ENCODE results near the gene USE1. TPM values are rescaled to one million over a fixed set of nuclear protein-coding genes. Genes with fewer than 3 reads are reported as not detected.

The USE1 gene, protein sequence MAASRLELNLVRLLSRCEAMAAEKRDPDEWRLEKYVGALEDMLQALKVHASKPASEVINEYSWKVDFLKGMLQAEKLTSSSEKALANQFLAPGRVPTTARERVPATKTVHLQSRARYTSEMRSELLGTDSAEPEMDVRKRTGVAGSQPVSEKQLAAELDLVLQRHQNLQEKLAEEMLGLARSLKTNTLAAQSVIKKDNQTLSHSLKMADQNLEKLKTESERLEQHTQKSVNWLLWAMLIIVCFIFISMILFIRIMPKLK
- 27.5 TPM for total RNA-seq (2021; ENCODE audit: unreplicated experiment)
- polyA plus RNA-seq (2012) = 34.7 and 34.8 TPM in 2 replicates
- percentile 67 among the genes with signal in this experiment for Bru-seq, nascent RNA
- BruChase-seq, experiment 1, labeled RNA remaining after a 6-hour chase = percentile 58 among the genes with signal in this experiment
- BruChase-seq, experiment 2, labeled RNA remaining after a 2-hour chase = percentile 56 among the genes with signal in this experiment
- long read RNA-seq, partial matches to known transcripts = 4 of 12 reads
- long read RNA-seq, other reads (novel, unspliced or antisense) = 7 of 12 reads

DNA sequence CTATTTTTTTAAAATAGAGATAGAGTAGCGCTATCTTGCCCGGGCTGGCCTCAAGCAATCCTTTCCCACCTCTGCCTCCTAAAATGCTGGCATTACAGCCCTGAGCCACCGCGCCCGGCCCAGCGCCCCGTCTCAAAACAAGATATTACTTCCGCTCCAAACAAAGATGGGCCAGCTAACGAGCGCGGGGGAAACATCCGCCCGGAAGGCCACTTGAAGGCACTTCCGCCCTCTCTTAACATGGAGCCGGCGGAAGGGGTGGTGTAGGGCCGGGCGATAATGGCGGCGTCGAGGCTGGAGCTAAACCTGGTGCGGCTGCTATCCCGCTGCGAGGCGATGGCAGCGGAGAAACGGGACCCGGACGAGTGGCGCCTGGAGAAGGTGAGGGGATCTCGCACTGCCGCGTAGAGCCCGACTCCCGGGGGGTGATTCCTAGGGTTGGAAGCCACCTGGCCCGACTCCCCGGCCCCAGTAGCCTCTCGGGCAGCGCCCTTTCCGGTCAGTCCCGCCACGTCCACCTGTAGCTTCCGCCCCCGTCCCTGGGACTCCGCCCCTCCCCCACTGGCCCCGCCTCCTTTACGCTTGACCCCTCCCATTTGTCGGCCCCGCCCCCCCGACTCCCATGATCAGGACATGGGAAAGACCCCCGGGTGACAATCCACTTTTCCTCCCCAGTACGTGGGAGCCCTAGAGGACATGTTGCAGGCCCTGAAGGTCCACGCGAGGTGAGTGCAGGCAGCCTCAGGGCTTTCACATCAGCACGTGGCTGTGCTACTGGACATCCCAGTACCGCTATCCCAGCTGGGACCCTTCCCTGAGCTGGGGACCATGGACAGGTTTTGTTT is at the start of gene USE1:
USE1 (plus strand) TSS at position 231 of the 845 bp plus-strand sequence; CDS start at position 280, 49 bp downstream.
- ChIA-PET CTCF (interaction anchor here (1.2 kb wide), 1 partner anchor 94 kb away, joined by 3 read pairs; the partner anchor contains the start of gene DDA1), POLR2A (interaction anchor here (0.6 to 1.9 kb wide), 10 partner anchors 8 to 107 kb away, joined by 3 to 24 read pairs (median 4); partner anchors contain the start of genes BABAM1, DDA1, OCEL1 and USHBP1), RAD21 (ENCODE audit: low non-redundant PET in 1 of 2, low total read pairs in 2 of 2, uncharacterized antibody in 2 of 2, unreplicated experiment in 2 of 2) (interaction anchor here in 1 of 2 experiments (0.6 to 1.1 kb wide), 2 partner anchors 71 to 94 kb away, joined by 3 to 5 read pairs; partner anchors contain the start of gene DDA1)
- no peak within 1 kb of the TSS for H2AFZ ChIP-seq (ENCODE audit: low read depth, low read length, poor library complexity, severe bottlenecking)
- no peaks in the 10 kb centered on the region for H4K20me1 ChIP-seq (ENCODE audit: insufficient read depth)
- intact Hi-C loops (cut with micrococcal nuclease) = no loop called here
- H3K27me3 ChIP-seq (ENCODE audit: insufficient read depth, low read length) = no peaks in the 10 kb centered on the region
- DNase-seq (ENCODE audit: low read depth, low spot score) (peak; percentile 84), ATAC-seq (peak; percentile 89)
- no TSS peak for BruUV-seq (replicated peaks)
- H3K9me2 ChIP-seq (ENCODE audit: insufficient read depth) = no peaks in the 10 kb centered on the region
- H3K9me3 ChIP-seq (ENCODE audit: control insufficient read depth in 1 of 2, insufficient read depth in 1 of 2, low read depth in 1 of 2, low read length in 2 of 2) = no peaks in the 10 kb centered on the region
- H3K4me1 ChIP-seq (ENCODE audit: control insufficient read depth in 1 of 2, insufficient read depth in 2 of 2, low read length in 2 of 2) = peaks cover 9 to 30% of the 10 kb centered on the region in 2 experiments
- peak within 1 kb of the TSS; percentile 94 for H3K4me2 ChIP-seq (ENCODE audit: low read length)
- H3K36me3 ChIP-seq (ENCODE audit: control insufficient read depth in 1 of 2, insufficient read depth in 2 of 2, low read length in 2 of 2) = peaks cover 4 to 5% of the 10 kb centered on the region in 2 experiments; a peak in 2 of 4 replicates
- peak within 1 kb of the TSS; percentile 89 for H3K27ac ChIP-seq (ENCODE audit: low read depth, low read length)
- H3K9ac ChIP-seq (ENCODE audit: low read length) = peak within 1 kb of the TSS; percentile 80
- H3K4me3 ChIP-seq (replicated peaks in 1 of 2; ENCODE audit: low read depth in 1 of 2, low read length in 2 of 2) = peak within 1 kb of the TSS; percentile 57 to 70
- peaks cover 7% of the 10 kb centered on the region; the same call in 1 of the 2 replicates for H3K79me2 ChIP-seq (ENCODE audit: insufficient read depth, low read length)
- TF ChIP-seq, protein P1, sequence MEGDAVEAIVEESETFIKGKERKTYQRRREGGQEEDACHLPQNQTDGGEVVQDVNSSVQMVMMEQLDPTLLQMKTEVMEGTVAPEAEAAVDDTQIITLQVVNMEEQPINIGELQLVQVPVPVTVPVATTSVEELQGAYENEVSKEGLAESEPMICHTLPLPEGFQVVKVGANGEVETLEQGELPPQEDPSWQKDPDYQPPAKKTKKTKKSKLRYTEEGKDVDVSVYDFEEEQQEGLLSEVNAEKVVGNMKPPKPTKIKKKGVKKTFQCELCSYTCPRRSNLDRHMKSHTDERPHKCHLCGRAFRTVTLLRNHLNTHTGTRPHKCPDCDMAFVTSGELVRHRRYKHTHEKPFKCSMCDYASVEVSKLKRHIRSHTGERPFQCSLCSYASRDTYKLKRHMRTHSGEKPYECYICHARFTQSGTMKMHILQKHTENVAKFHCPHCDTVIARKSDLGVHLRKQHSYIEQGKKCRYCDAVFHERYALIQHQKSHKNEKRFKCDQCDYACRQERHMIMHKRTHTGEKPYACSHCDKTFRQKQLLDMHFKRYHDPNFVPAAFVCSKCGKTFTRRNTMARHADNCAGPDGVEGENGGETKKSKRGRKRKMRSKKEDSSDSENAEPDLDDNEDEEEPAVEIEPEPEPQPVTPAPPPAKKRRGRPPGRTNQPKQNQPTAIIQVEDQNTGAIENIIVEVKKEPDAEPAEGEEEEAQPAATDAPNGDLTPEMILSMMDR (IDR thresholded peaks at IDR 0.05 in 2 of 3, conservative IDR thresholded peaks at IDR 0.05 in 1 of 3; ENCODE audit: borderline replicate concordance in 1 of 3, insufficient read depth in 1 of 3, low read depth in 2 of 3, low read length in 2 of 3) = no peak
- TF ChIP-seq TCF7L2 (IDR thresholded peaks at IDR 0.05; ENCODE audit: borderline replicate concordance, extremely low read depth, insufficient read depth, insufficient read length) (peak; percentile 84), RAD21 (IDR thresholded peaks at IDR 0.05; ENCODE audit: low read depth) (no peak), YY1 (IDR thresholded peaks at IDR 0.05; ENCODE audit: extremely low read depth, insufficient replicate concordance, low read depth, low read length) (peak; percentile 98), FOSL1 (IDR thresholded peaks at IDR 0.05; ENCODE audit: low read depth) (no peak), EGR1 (IDR thresholded peaks at IDR 0.05; ENCODE audit: low read depth) (peak; percentile 88), POLR2A (IDR thresholded peaks at IDR 0.05; ENCODE audit: borderline replicate concordance, extremely low read depth, insufficient read depth, insufficient read length) (peak; percentile 61), EZH2phosphoT487 (IDR thresholded peaks at IDR 0.05; ENCODE audit: borderline replicate concordance) (no peak), JUND (IDR thresholded peaks at IDR 0.05) (no peak), SP1 (IDR thresholded peaks at IDR 0.05; ENCODE audit: low read depth) (peak; percentile 73), SRF (IDR thresholded peaks at IDR 0.05; ENCODE audit: low read depth) (no peak; the same call in 1 of the 2 replicates), SIN3A (IDR thresholded peaks at IDR 0.05; ENCODE audit: low read depth) (peak; percentile 86), ZNF274 (IDR thresholded peaks at IDR 0.05; ENCODE audit: low read depth, low read length) (no peak)
- TF ChIP-seq, protein P2, sequence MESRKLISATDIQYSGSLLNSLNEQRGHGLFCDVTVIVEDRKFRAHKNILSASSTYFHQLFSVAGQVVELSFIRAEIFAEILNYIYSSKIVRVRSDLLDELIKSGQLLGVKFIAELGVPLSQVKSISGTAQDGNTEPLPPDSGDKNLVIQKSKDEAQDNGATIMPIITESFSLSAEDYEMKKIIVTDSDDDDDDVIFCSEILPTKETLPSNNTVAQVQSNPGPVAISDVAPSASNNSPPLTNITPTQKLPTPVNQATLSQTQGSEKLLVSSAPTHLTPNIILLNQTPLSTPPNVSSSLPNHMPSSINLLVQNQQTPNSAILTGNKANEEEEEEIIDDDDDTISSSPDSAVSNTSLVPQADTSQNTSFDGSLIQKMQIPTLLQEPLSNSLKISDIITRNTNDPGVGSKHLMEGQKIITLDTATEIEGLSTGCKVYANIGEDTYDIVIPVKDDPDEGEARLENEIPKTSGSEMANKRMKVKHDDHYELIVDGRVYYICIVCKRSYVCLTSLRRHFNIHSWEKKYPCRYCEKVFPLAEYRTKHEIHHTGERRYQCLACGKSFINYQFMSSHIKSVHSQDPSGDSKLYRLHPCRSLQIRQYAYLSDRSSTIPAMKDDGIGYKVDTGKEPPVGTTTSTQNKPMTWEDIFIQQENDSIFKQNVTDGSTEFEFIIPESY (IDR thresholded peaks at IDR 0.05; ENCODE audit: extremely low read depth, insufficient replicate concordance, low read length) = no peak
- TF ChIP-seq, protein P3, sequence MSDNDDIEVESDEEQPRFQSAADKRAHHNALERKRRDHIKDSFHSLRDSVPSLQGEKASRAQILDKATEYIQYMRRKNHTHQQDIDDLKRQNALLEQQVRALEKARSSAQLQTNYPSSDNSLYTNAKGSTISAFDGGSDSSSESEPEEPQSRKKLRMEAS (IDR thresholded peaks at IDR 0.05) = peak; percentile 80

Measured in HCT116 (cell line).